IgD-negative memory B cell (primary cell): Measurements from ENCODE around the gene ZNF273. TPM values are rescaled to one million over a fixed set of nuclear protein-coding genes. Genes with fewer than 3 reads are reported as not detected.
"Not testable (repeated sequence)": the region's sequence is repeated elsewhere in the genome, so short reads cannot be mapped to it uniquely, and the experiment has no call there.

Experiments
- H3K27ac Mint-ChIP-seq, 3 donors: one replicate each; pipeline ENCODE4 v1.8.0; 2020 to 2022; ENCODE audit warnings: mild to moderate bottlenecking in 3 of 3, mixed read lengths in 3 of 3, moderate library complexity in 1 of 3
- H3K27me3 Mint-ChIP-seq: one replicate; pipeline ENCODE4 v1.8.0; 2021; ENCODE audit warnings: mixed read lengths
- H3K36me3 Mint-ChIP-seq: one replicate; pipeline ENCODE4 v1.8.0; 2020; ENCODE audit warnings: mild to moderate bottlenecking, mixed read lengths
- H3K4me1 Mint-ChIP-seq, 3 donors: one replicate each; pipeline ENCODE4 v1.8.0; 2020 to 2022; ENCODE audit warnings: mixed read lengths in 3 of 3, mild to moderate bottlenecking in 1 of 3
- H3K4me3 Mint-ChIP-seq, 4 donors: one replicate each; pipeline ENCODE4 v1.8.0; 2020 to 2022; ENCODE audit warnings: mild to moderate bottlenecking in 4 of 4, mixed read lengths in 4 of 4, moderate library complexity in 3 of 4
- H3K9me3 Mint-ChIP-seq, 3 donors: one replicate each; pipeline ENCODE4 v1.8.0; 2020 to 2021; ENCODE audit warnings: mixed read lengths in 3 of 3, mild to moderate bottlenecking in 1 of 3
- polyA plus RNA-seq: library from polyadenylated mRNA; unstranded; fragments of 300-500 nt; fragmentation: Illumina TruSeq; gene quantifications from one replicate; pipeline ENCODE4 v1.2.3, GENCODE V29; 2021

Gene ZNF273
- 7.8 TPM for polyA plus RNA-seq

GRCh38 chr7:64902806-64903721, at the start of gene ZNF273:
ZNF273 (plus strand) TSS chr7:64903273; CDS start chr7:64903318, 45 bp downstream.
- H3K36me3 Mint-ChIP-seq, result peaks cover 1% of the 10 kb centered on the region
- peak within 1 kb of the TSS; percentile 81 to 96 (median 87) for H3K27ac Mint-ChIP-seq
- peak within 1 kb of the TSS; percentile 95 to 99 (median 98) for H3K4me3 Mint-ChIP-seq
- H3K9me3 Mint-ChIP-seq, result peaks cover 0 to 3% (median 0%) of the 10 kb centered on the region in 3 donors
- peaks cover 27 to 37% (median 35%) of the 10 kb centered on the region in 3 donors for H3K4me1 Mint-ChIP-seq
- H3K27me3 Mint-ChIP-seq, result no peaks in the 10 kb centered on the region

- Mint-ChIP-seq H3K4me3 (no peak overlapping the region), H3K4me1 (no peaks in the 10 kb centered on the region), H3K9me3 (peaks cover 0 to 6% (median 0%) of the 10 kb centered on the region in 3 donors), H3K27me3 (no peaks in the 10 kb centered on the region), H3K36me3 (peaks cover 3% of the 10 kb centered on the region), H3K27ac (no peak overlapping the region)
Measured at GRCh38 chr7:64853679-64854078, 49.4 kb upstream of the ZNF273 start.

- Mint-ChIP-seq H3K9me3 (peaks cover 0 to 1% (median 0%) of the 10 kb centered on the region in 3 donors), H3K36me3 (no peaks in the 10 kb centered on the region), H3K4me3 (no peak overlapping the region), H3K4me1 (no peaks in the 10 kb centered on the region), H3K27ac (no peak overlapping the region), H3K27me3 (no peaks in the 10 kb centered on the region)
Measured at GRCh38 chr7:64854969-64855368, 48.1 kb upstream of the ZNF273 start.

GRCh38 chr7:64863021-64863420, 40.1 kb upstream of the ZNF273 start:
- H3K36me3 Mint-ChIP-seq, result no peaks in the 10 kb centered on the region
- H3K27ac Mint-ChIP-seq, result no peak overlapping the region
- H3K9me3 Mint-ChIP-seq, result peaks cover 0 to 14% (median 0%) of the 10 kb centered on the region in 3 donors
- H3K4me1 Mint-ChIP-seq, result no peaks in the 10 kb centered on the region
- no peak overlapping the region for H3K4me3 Mint-ChIP-seq
- H3K27me3 Mint-ChIP-seq, result no peaks in the 10 kb centered on the region

GRCh38 chr7:64863530-64863929, 39.5 kb upstream of the ZNF273 start:
- H3K27ac Mint-ChIP-seq, H3K4me3 Mint-ChIP-seq, H3K36me3 Mint-ChIP-seq, H3K27me3 Mint-ChIP-seq, H3K4me1 Mint-ChIP-seq: not testable (repeated sequence)
- peaks cover 0 to 14% (median 0%) of the 10 kb centered on the region in 3 donors for H3K9me3 Mint-ChIP-seq

GRCh38 chr7:64863969-64864368, 39.1 kb upstream of the ZNF273 start:
- no peaks in the 10 kb centered on the region for H3K27me3 Mint-ChIP-seq
- no peak overlapping the region for H3K4me3 Mint-ChIP-seq
- no peaks in the 10 kb centered on the region for H3K36me3 Mint-ChIP-seq
- peaks cover 0 to 14% (median 0%) of the 10 kb centered on the region in 3 donors for H3K9me3 Mint-ChIP-seq
- H3K27ac Mint-ChIP-seq, result no peak overlapping the region
- no peaks in the 10 kb centered on the region for H3K4me1 Mint-ChIP-seq

- H3K9me3 Mint-ChIP-seq, result peaks cover 0 to 11% (median 4%) of the 10 kb centered on the region in 3 donors
- H3K36me3 Mint-ChIP-seq, result no peaks in the 10 kb centered on the region
- H3K4me1 Mint-ChIP-seq, result no peaks in the 10 kb centered on the region
- no peaks in the 10 kb centered on the region for H3K27me3 Mint-ChIP-seq
- no peak overlapping the region for H3K4me3 Mint-ChIP-seq
- no peak overlapping the region for H3K27ac Mint-ChIP-seq
Measured at GRCh38 chr7:64867863-64868440, 35.1 kb upstream of the ZNF273 start.

- H3K4me1 Mint-ChIP-seq, result peaks cover 0 to under 1% (median 0%) of the 10 kb centered on the region in 3 donors
- H3K9me3 Mint-ChIP-seq, result peaks cover 0 to 7% (median 4%) of the 10 kb centered on the region in 3 donors
- no peaks in the 10 kb centered on the region for H3K36me3 Mint-ChIP-seq
- H3K4me3 Mint-ChIP-seq, result no peak overlapping the region
- no peak overlapping the region for H3K27ac Mint-ChIP-seq
- H3K27me3 Mint-ChIP-seq, result no peaks in the 10 kb centered on the region
Measured at GRCh38 chr7:64868499-64868898, 34.6 kb upstream of the ZNF273 start.

- H3K4me1 Mint-ChIP-seq, result peaks cover 0 to 3% (median 0%) of the 10 kb centered on the region in 3 donors
- no peak overlapping the region for H3K4me3 Mint-ChIP-seq
- peaks cover 0 to 5% (median 4%) of the 10 kb centered on the region in 3 donors for H3K9me3 Mint-ChIP-seq
- H3K36me3 Mint-ChIP-seq, result no peaks in the 10 kb centered on the region
- peaks cover 6% of the 10 kb centered on the region for H3K27me3 Mint-ChIP-seq
- H3K27ac Mint-ChIP-seq, result no peak overlapping the region
Measured at GRCh38 chr7:64869121-64869725, 33.9 kb upstream of the ZNF273 start.

- Mint-ChIP-seq H3K27ac (no peak overlapping the region), H3K4me3 (no peak overlapping the region), H3K27me3 (peaks cover 6% of the 10 kb centered on the region), H3K36me3 (no peaks in the 10 kb centered on the region), H3K9me3 (peaks cover 0 to 5% (median 4%) of the 10 kb centered on the region in 3 donors), H3K4me1 (peaks cover 0 to 3% (median 0%) of the 10 kb centered on the region in 3 donors)
Measured at GRCh38 chr7:64869912-64870562, 33.0 kb upstream of the ZNF273 start.

GRCh38 chr7:64870656-64871055, 32.4 kb upstream of the ZNF273 start:
- Mint-ChIP-seq H3K36me3 (no peaks in the 10 kb centered on the region), H3K27ac (no peak overlapping the region), H3K27me3 (peaks cover 9% of the 10 kb centered on the region), H3K4me3 (no peak overlapping the region), H3K9me3 (peaks cover 2 to 5% (median 4%) of the 10 kb centered on the region in 3 donors), H3K4me1 (peaks cover 0 to 3% (median 0%) of the 10 kb centered on the region in 3 donors)

- no peak overlapping the region for H3K27ac Mint-ChIP-seq
- H3K4me3 Mint-ChIP-seq, result no peak overlapping the region
- H3K36me3 Mint-ChIP-seq, result no peaks in the 10 kb centered on the region
- H3K27me3 Mint-ChIP-seq, result peaks cover 12% of the 10 kb centered on the region
- H3K4me1 Mint-ChIP-seq, result peaks cover 0 to 3% (median 0%) of the 10 kb centered on the region in 3 donors
- peaks cover 2 to 5% (median 5%) of the 10 kb centered on the region in 3 donors for H3K9me3 Mint-ChIP-seq
Measured at GRCh38 chr7:64871761-64872160, 31.3 kb upstream of the ZNF273 start.

GRCh38 chr7:64872351-64873154, 30.5 kb upstream of the ZNF273 start:
- peaks cover 16% of the 10 kb centered on the region for H3K27me3 Mint-ChIP-seq

GRCh38 chr7:64873155-64873500, 29.9 kb upstream of the ZNF273 start:
- Mint-ChIP-seq H3K4me1 (peaks cover 0 to 5% (median 0%) of the 10 kb centered on the region in 3 donors), H3K27ac (no peak overlapping the region), H3K27me3 (peaks cover 20% of the 10 kb centered on the region), H3K4me3 (peak overlapping the region in 1 of 4 donors; percentile 20), H3K36me3 (no peaks in the 10 kb centered on the region), H3K9me3 (peaks cover 0 to 8% (median 2%) of the 10 kb centered on the region in 3 donors)

More at GRCh38 chr7:64872351-64873154, 30.5 kb upstream of the ZNF273 start:
- Mint-ChIP-seq H3K4me1 (peaks cover 0 to 3% (median 0%) of the 10 kb centered on the region in 3 donors), H3K9me3 (peaks cover 2 to 8% (median 2%) of the 10 kb centered on the region in 3 donors), H3K27ac (no peak overlapping the region), H3K36me3 (no peaks in the 10 kb centered on the region), H3K4me3 (no peak overlapping the region)
